GM18520 (cell line): ENCODE results near the gene YPEL5.

Experiments
- ATAC-seq: cut with Tn5 transposase; IDR thresholded peaks from one replicate; pipeline ENCODE4 v1.9.1; 2021; ENCODE audit not compliant: unreplicated experiment

The YPEL5 gene

DNA sequence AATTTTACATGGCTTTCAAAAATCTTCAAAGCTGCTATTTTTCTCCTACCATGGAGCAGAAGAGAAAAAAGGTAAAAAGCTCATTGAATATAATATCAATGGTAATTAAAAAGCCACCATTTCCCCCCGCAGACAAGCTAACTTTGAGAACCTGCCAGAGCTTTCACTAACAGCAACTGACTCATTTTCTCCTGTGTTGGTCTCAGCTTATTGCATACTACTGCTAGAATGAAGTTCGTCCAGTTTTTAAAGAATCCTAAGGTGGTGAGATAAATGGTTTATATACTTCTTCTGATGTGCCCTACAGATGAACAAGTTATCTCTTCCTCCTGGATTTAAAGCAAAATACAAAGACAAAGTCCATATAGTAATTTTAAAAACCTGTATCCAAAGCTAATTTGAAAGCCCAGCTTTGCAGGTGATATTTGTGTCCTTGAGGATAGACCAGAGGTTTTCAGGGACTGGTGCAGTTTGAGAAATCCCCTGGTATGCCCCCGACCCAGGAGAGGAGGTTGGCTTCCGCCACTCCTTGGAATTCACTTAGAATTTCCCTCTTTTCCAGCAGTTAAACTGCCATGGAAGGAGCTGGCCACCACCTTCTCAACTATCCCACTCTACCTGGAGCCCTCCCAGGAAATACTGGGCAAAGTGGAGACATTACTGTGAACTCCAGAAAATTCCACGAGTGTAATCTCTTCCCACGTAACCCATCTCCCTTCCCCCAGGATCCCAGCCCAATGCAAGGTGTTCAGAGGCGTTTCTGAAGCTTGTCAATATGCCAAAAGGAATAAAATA, 17.5 kb downstream of the YPEL5 start:
- ATAC-seq: no peak

DNA sequence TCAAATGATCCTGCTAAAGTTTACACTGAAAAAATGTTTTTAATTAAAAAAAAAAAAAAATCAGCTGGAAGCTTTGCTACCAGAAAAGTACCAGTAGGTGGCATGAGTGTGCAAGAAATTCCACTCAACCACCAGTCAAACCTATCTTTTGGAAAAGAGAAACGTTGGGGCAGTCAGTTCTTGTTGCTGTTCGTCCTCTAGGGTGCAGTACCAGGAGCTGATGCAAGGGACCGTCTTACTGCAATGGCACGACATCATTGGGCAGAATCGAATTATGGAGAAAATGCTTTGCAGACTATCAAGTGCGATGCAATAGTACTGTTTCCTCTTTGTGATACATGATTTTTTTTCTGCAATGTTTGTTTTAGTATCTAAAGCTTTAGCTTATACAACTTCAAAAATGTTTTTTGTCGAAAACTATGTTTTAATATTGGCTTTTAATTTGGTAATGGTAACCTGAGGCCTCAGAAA, 18.3 kb downstream of the YPEL5 start:
- peak; percentile 71 for ATAC-seq

GRCh38 chr2:30165617-30166016, 18.8 kb downstream of the YPEL5 start:
- ATAC-seq: no peak

DNA sequence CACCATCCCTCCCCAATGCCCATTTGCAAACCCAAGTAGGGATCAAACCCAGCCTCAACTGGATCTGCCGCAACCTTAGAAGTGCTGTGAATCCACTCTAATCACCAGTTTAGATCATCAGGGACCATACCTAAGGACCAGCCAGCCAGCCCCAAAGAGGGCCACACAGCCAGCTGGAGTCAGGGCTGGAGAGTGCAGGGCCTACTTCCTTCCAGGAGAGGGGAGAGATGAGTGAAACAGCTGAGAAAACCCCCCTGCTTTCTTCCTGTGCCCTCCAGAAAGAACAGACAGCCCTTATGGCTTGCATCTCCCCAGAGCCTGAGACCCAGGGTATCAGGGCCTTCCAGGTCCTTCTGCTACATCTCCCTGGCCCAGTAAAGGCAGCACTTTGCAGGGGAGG, 25.8 kb downstream of the YPEL5 start:
- ATAC-seq: no peak

GRCh38 chr2:30177440-30177839, 30.6 kb downstream of the YPEL5 start:
- ATAC-seq: no peak

DNA sequence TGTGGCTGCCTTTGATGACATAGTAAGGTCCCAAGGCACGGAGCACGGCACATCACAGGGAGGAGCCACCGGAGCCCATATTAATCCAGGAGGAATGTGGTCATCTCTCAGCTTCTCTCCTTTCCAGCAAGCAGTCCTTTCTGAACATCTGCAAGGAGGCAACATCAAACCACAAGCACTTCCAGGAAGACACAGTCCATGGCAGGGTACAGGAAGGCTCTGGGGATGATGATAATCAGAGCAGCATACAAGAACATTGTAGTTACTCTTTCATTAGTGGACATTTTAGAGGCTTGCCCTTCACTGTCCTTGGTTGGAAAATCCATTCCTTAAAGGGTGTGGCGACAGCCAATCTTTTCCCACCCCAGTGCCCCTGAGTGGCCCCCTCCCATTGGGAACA, 31.1 kb downstream of the YPEL5 start:
- ATAC-seq: no peak

DNA sequence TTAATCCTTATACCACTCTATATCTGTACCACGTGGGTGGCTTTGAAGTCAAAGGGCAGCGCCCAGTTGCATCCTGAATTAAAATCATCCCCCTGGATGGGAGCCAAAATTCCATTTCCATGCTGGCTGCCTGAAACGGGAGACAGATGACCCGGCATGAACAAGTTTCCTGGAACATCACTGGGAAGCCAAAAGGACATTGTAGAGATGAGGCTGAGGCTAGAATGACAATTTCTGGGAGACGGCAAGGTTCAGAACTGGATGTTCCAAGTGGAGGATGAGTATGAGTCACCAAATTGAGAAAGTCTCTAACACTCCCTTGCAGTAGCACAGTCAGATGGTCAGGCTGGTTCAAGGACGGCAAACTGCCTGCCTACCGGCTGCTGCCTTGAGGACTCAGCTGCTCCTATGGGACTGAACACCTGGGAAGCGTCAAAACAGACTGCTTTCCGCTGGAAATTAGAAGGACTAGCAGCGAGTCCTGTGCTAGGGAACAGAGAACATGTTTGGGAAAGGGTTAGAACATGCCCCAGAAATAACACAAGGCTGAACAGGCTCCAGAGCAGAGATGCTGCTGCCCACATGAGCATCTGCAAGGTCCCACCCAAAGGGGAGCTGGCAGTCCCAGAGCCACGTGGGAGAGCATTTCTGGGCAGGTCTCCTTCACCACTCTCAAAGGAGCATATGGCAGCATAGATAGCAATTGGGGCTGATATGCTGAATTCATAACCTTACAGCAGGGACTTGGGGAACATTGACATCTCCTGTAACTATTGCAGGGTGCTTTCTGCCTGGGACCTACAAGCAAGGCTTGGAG, 32.0 kb downstream of the YPEL5 start:
- no peak for ATAC-seq

- no peak for ATAC-seq
Observed at GRCh38 chr2:30179536-30179935, 32.7 kb downstream of the YPEL5 start.

GRCh38 chr2:30180226-30180625, 33.4 kb downstream of the YPEL5 start:
- ATAC-seq: no peak

GRCh38 chr2:30181176-30181575, 34.4 kb downstream of the YPEL5 start:
- no peak for ATAC-seq

DNA sequence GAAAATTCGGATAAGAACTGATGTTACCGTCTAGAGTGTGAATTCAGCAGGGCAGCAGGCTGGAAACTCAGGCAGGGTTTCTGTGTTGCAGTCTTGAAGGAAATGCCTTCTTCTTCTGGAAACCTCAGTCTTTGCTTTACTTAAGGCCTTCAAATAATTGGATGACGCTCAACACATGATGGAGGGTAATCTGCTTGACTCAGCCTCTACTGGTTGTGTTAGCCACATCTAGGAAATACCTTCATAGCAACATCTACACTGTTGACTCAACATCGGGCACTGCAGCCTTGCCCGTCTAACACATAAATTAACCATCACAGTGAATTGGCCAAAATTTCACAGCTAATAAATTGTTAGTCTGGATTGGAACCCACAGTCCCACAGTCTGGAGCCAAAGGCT, 37.2 kb downstream of the YPEL5 start:
- ATAC-seq: no peak

DNA sequence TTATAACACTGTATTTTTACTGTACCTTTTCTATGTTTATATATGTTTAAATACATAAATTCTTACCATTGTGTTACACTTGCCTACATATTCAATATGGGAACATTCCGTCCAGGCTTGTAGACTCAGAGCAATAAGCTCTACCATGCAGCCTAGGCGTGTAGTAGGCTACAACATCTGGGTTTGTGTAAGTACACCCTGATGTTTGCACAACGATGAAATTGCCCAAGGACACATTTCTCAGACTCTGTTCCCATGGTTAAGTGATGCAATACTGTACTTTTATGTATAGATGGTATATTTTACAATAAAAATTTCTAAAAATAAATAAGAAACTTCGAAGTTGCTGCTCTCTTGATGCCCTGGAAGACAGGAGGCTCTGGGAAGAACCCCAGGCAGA, 38.4 kb downstream of the YPEL5 start:
- ATAC-seq: no peak

DNA sequence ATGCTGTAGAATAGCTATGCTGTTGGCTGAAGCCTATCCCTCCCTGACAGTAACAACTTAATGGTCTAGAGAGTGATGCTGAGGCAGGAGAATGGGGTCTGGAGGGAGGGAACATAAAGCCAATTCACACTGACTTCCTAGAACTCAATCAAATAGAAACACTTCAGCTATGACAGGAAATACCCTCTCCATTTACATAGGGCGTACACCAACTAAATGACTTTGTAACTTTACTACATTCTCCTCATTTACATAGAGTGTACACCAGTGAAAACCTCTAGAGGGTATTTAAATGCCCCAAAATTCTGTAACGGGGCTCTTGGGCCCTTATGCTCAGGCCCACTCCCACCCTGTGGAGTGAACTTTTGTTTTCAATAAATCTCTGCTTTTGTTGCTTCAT, 41.5 kb downstream of the YPEL5 start:
- ATAC-seq: no peak

- no peak for ATAC-seq
Observed at GRCh38 chr2:30190637-30191036, 43.8 kb downstream of the YPEL5 start.

- no peak for ATAC-seq
Observed at GRCh38 chr2:30191107-30191506, 44.3 kb downstream of the YPEL5 start.

DNA sequence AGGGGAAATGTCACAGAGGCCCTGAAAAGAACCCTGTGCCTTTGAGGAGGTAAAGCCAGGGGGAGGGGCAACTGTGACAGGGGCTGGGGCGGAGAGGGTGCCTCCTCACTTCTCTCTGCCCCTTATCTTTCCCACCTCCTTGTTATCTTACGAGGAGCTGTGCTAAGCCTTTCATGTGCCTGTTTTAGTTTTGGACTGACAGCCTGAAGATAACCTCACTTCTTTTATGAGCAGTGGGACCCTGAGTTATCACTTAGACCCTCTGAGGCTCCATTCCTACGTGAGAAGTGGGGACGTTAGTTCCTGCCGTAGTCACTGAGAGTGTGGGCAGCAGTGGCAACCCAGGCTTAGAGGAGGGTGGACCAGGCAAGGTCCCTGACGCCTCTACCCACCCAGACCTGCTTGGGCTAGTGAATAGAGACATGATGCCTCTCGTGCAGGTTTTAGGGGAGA, 45.0 kb downstream of the YPEL5 start:
- no peak for ATAC-seq

- ATAC-seq: no peak
Observed at GRCh38 chr2:30192314-30192713, 45.5 kb downstream of the YPEL5 start.

GRCh38 chr2:30193104-30193681, 46.4 kb downstream of the YPEL5 start:
- ATAC-seq: no peak

DNA sequence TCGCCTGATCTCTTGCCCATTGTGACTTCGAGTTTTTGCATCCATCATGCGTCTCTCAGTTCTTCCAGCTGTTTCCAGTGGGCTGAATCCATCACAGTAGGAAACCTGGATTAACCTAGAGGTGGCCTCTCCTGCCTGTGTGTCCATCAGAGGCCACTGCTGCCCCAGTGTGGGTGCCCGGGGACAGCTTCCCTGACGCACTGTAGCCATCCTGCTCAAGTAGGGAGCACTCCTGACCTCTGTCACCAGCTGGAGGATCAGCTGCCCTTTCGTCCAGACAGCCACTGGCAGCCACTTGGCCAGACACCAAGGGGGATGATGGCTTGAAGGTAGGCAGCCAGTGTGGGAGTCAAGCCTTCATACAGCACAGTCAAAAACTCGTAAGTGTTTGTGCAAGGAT, 47.6 kb downstream of the YPEL5 start:
- ATAC-seq: no peak

DNA sequence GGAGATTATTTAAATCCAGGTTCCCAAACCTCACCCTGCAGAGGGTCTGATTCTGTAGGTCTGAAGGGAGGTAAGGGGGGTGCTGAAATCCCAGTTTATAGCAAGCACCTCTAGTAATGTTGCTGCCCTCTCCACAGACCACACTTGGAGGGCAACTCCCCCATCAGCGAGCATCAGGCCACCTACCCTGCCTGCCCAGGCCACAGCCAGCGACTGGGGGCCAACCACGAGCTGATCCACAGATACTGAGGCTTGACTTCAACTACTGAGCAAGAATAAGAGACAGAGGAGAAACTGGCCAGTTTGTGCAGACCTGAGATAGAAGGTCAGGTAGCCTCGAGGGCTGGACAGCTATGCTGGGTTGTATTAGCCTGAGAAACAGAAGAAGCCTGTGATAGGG, 48.2 kb downstream of the YPEL5 start:
- ATAC-seq: no peak

DNA sequence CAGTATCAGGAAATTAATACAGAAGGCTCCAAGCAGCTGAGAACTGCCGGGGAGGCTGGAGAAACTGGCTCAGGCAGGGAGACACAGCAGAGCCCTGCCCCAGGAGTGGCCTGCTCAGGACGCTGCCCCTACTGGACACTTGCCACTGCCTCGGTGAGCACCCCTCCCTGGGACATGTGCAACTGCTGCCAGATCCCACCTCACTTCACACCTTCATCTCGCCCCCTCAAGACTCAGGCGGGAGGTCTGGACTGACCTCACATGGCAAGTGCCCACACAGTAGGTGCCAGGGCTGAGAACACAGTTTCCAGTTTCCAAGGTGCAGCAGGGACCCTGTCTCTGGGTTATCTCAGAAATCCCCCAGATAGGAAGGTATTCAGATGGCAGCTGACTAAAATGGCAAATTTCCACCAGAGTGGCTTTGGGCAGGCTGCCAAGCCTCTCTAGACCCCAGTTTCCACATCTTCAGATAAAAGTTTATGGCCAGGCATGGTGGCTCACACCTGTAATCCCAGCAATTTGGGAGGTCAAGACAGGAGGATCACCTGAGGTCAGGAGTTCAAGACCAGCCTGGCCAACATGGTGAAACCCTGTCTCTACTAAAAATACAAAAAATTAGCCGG, 50.9 kb downstream of the YPEL5 start:
- ATAC-seq: no peak
